BJ (cell line): Measurements from ENCODE around the gene SPTAN1. TPM values are rescaled to one million over a fixed set of nuclear protein-coding genes. Genes with fewer than 3 reads are reported as not detected.
A peak's percentile ranks its signal among the peaks of the same experiment; 100 is the strongest.
"Not testable (repeated sequence)": the region's sequence is repeated elsewhere in the genome, so short reads cannot be mapped to it uniquely, and the experiment has no call there.

Experiments used
- CTCF ChIA-PET: fragments of 350-600 bp; formaldehyde crosslinking; extraction: SDS; loops from one replicate; lab custom pipeline; 2021; ENCODE audit warnings: antibody characterized with exemption, inconsistent platforms; lab: Yijun Ruan, JAX
- POLR2A ChIA-PET: fragments of 300-600 bp; sonication (Branson Sonifier 250); formaldehyde crosslinking; extraction: SDS; loops from one replicate; lab custom pipeline; 2021; ENCODE audit warnings: antibody characterized with exemption; lab: Charles Lee
- DNase-seq: peaks from one replicate; pipeline ENCODE4 v3.0.0-alpha.2; 2011; ENCODE audit warnings: low read depth
- H3K27me3 ChIP-seq: 2 replicates; pipeline ENCODE4 v1.6.0; 2011; ENCODE audit warnings: low read length; ENCODE audit not compliant: control insufficient read depth, insufficient read depth
- H3K36me3 ChIP-seq: 2 replicates; pipeline ENCODE4 v1.5.1; 2011; ENCODE audit warnings: low read length; ENCODE audit not compliant: control insufficient read depth, insufficient read depth
- H3K4me3 ChIP-seq: 2 replicates; pipeline ENCODE4 v1.5.1; 2011; ENCODE audit warnings: low read depth, mild to moderate bottlenecking, control low read depth, low read length
- polyA plus RNA-seq: library from polyadenylated mRNA; depleted of rRNA; stranded (reverse); fragments of >200 nt; gene quantifications from 2 replicates; pipeline ENCODE4 v1.2.3, GENCODE V29; 2011
- TF ChIP-seq, protein P1 (sequence below): IDR thresholded peaks from 2 replicates; pipeline ENCODE4 v1.5.1; 2011; ENCODE audit warnings: low read depth, mild to moderate bottlenecking, control low read depth, inconsistent platforms, low read length, moderate library complexity; ENCODE audit not compliant: insufficient read depth

The SPTAN1 gene
- polyA plus RNA-seq, 1 experiment = 317 TPM

DNA sequence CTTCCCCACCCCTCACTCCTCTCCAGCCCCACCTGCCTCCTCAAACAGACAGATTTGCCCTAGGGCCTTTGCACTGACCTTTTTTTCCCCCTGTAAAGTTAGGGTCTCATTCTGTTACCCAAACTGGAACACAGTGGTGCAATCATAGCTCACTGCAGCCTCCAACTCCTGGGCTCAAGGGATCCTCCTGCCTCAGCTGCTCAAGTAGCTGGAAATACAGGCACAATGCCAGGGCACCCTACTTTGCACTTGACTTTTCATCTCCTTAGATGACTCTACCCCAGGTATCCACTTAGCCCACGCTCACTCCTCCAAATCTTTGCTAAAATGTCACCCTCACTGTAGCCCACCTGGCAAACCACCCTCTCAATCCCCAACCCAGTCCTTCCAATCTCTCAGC is 102.1 kb downstream of the SPTAN1 start:
- ChIA-PET POLR2A (interaction anchor here (0.6 kb wide), 1 partner anchor 101 kb away, joined by 6 read pairs; no protein-coding TSS in a partner anchor), CTCF (interaction anchor here (1.1 to 1.2 kb wide), 2 partner anchors 19 to 48 kb away, joined by 3 to 4 read pairs; partner anchors contain the start of gene PKN3)
- H3K27me3 ChIP-seq = no peaks in the 10 kb centered on the region
- H3K36me3 ChIP-seq = no peaks in the 10 kb centered on the region
- TF ChIP-seq, protein P1, sequence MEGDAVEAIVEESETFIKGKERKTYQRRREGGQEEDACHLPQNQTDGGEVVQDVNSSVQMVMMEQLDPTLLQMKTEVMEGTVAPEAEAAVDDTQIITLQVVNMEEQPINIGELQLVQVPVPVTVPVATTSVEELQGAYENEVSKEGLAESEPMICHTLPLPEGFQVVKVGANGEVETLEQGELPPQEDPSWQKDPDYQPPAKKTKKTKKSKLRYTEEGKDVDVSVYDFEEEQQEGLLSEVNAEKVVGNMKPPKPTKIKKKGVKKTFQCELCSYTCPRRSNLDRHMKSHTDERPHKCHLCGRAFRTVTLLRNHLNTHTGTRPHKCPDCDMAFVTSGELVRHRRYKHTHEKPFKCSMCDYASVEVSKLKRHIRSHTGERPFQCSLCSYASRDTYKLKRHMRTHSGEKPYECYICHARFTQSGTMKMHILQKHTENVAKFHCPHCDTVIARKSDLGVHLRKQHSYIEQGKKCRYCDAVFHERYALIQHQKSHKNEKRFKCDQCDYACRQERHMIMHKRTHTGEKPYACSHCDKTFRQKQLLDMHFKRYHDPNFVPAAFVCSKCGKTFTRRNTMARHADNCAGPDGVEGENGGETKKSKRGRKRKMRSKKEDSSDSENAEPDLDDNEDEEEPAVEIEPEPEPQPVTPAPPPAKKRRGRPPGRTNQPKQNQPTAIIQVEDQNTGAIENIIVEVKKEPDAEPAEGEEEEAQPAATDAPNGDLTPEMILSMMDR = no peak
- H3K4me3 ChIP-seq = no peak overlapping the region
- DNase-seq = no peak

DNA sequence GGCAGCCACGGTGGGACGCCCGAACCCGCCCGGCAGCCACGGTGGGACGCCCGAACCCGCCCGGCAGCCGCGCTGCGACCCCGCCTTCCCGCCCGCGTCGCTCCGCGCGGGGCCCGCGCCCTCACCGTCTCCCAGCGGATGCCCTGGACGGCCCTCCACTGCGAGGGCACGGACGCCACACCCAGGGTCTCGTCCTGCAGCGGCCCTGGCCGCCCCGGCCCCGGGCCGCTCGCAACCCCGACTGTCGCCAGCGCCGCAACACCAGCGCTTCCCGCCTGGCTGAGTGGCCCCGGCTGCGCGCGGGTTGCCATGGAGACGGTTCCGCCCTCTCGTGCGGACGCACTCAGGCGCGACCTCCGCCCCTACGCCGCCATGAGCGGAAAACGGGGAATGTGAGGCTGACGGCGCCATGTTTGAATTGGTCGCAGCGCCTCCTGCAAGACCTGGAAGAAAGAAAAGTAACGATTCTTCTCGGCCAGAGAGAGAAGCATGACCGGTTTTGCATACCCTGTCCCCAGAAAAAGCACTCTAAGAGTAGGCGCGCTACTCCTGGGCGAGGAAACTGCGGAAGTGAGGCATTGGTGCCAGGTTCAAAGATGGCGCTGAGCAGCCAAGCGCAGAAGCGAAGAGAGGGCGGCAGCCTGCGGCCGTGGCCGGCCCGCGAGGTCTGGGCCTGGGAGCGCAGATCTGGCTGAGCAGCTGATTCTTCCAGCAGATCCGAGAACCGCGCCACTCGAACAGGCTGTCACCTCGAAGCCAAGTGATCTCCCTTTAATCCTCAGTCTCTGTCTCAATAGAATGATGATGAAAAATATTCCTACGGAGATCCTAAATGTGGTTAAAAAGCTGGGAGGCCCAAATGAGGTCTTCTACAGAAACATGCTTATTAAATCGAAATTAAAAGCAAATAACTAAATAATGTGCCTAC is 104.3 kb downstream of the SPTAN1 start, which contains the start of gene DYNC2I2:
Gene DYNC2I2, minus strand, starts transcription at position 432 of the 928 bp plus-strand sequence. Its CDS starts 121 bp downstream, at position 311.
- Histone ChIP-seq H3K36me3 (no peaks in the 10 kb centered on the region), H3K27me3 (no peaks in the 10 kb centered on the region), H3K4me3 (peak within 1 kb of the TSS; percentile 57)
- ChIA-PET CTCF (interaction anchor here (0.7 kb wide), 1 partner anchor 21 kb away, joined by 4 read pairs; no protein-coding TSS in a partner anchor), POLR2A (interaction anchor here (0.5 kb wide), 1 partner anchor 9 kb away, joined by 4 read pairs; no protein-coding TSS in a partner anchor)
- peak; percentile 60 for DNase-seq
- TF ChIP-seq, protein P1 = no peak

DNA sequence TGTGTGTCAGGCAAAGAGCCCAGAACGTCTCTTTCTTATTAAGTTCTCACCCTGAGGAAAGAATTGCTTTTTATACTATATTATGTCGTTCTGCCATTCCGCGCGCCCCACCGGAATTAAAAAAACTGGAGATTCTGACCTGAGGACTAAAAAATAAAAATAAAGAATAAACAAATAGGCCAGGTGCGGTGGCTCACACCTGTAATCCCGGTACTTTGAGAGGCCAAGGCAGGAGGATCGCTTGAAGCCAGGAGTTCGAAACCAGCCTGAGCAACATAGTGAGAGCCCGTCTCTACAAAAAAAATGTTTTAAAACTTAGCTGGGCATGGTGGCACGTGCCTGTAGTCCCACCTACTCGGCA is 104.9 kb downstream of the SPTAN1 start:
- TF ChIP-seq, protein P1 = no peak
- CTCF ChIA-PET = no interaction called here
- no peaks in the 10 kb centered on the region for H3K27me3 ChIP-seq
- no peaks in the 10 kb centered on the region for H3K36me3 ChIP-seq
- DNase-seq = no peak
- POLR2A ChIA-PET = no interaction called here
- H3K4me3 ChIP-seq = no peak overlapping the region

DNA sequence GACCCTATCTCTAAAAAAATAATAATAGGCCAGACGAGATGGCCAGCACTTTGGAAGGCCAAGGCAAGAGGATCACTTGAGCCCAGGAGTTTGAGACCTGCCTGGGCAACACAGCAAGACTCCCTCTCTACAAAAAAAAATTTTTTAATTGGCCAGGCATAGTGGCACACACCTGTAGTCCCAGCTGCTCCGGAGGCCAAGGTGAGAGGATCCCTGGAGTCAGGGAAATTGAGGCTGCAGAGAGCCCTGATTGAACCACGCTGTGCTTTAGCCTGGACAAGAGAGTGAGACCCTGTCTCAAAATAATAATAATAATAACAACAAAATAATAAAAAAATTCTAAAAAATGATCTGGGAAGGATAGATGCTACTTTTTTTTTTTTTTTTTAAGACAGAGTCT is 105.4 kb downstream of the SPTAN1 start:
- TF ChIP-seq, protein P1 = no peak
- ChIA-PET CTCF (no interaction called here), POLR2A (no interaction called here)
- no peak overlapping the region for H3K4me3 ChIP-seq
- no peaks in the 10 kb centered on the region for H3K27me3 ChIP-seq
- H3K36me3 ChIP-seq = no peaks in the 10 kb centered on the region
- DNase-seq = no peak

DNA sequence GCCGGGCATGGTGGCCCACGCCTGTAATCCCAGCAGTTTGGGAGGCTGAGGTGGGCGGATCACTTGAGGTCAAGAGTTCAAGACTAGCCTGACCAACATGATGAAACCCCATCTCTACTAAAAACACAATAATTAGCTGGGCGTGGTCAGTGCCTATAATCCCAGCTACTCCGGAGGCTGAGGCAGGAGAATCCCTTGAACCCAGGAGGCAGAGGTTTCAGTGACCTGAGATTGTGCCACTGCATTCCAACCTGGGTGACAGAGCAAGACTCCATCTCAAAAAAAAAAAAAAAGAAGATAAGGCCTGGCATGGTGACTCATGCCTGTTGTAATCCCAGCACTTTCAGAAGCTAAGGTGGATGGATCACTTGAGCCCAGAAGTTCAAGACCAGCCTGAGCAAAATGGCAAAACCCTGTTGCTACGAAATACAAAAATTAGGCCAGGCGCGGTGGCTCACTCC is 114.1 kb downstream of the SPTAN1 start:
- CTCF ChIA-PET = interaction anchor here (0.6 to 1.2 kb wide), 2 partner anchors 17 to 31 kb away, joined by 3 read pairs; no protein-coding TSS in a partner anchor
- H3K36me3 ChIP-seq, H3K4me3 ChIP-seq, H3K27me3 ChIP-seq, POLR2A ChIA-PET, DNase-seq: not testable (repeated sequence)
